PC-3 (cell line): ENCODE data around the gene CRB1. TPM values are rescaled to one million over a fixed set of nuclear protein-coding genes. Genes with fewer than 3 reads are reported as not detected.
A peak's percentile ranks its signal among the peaks of the same experiment; 100 is the strongest.

Experiments
- ATAC-seq: fragments of 200-7000 bp; cut with Tn5 transposase; 2 replicates; pipeline ENCODE4 v1.9.1; 2020; ENCODE audit warnings: mild to moderate bottlenecking, moderate library complexity
- BruUV-seq: library from RNA; stranded (reverse); fragments of 400-500 nt; replicated peaks from 2 replicates; lab custom pipeline; 2021; lab: Mats Ljungman, UMichigan
- CTCF ChIA-PET: fragments of 300-600 bp; sonication (Branson Sonifier 250); formaldehyde crosslinking; loops from one replicate; lab custom pipeline; 2022; ENCODE audit warnings: antibody characterized with exemption; lab: Charles Lee
- POLR2A ChIA-PET: fragments of 300-600 bp; sonication (Branson Sonifier 250); formaldehyde crosslinking; loops from one replicate; lab custom pipeline; 2022; ENCODE audit warnings: antibody characterized with exemption; ENCODE audit not compliant: unreplicated experiment; lab: Charles Lee
- DNase-seq: peaks from one replicate; pipeline ENCODE4 v3.0.0-alpha.2; 2015
- H2AFZ ChIP-seq: fragments of 300-600 bp; sonication (generic); 2 replicates; pipeline ENCODE4 v1.6.0; 2016; ENCODE audit warnings: antibody characterized with exemption, low read length
- H3F3A ChIP-seq: fragments of 300-600 bp; sonication (generic); one replicate; pipeline ENCODE4 v1.6.0; 2017; ENCODE audit warnings: antibody characterized with exemption, low read length, control low read depth, mild to moderate bottlenecking; ENCODE audit not compliant: unreplicated experiment
- H3K27ac ChIP-seq: fragments of 300-600 bp; sonication (generic); 2 replicates; pipeline ENCODE4 v1.5.1; 2016; ENCODE audit warnings: mild to moderate bottlenecking, low read length
- H3K27me3 ChIP-seq: fragments of 300-600 bp; sonication (generic); 2 replicates; pipeline ENCODE4 v1.6.1; 2016; ENCODE audit warnings: low read length, mixed read lengths
- H3K36me3 ChIP-seq: fragments of 300-600 bp; sonication (generic); 2 replicates; pipeline ENCODE4 v1.6.1; 2016; ENCODE audit warnings: low read depth, mixed run types, low read length, mixed read lengths
- H3K4me1 ChIP-seq: fragments of 300-600 bp; sonication (generic); 2 replicates; pipeline ENCODE4 v1.5.1; 2016; ENCODE audit warnings: low read length; ENCODE audit not compliant: insufficient read depth
- H3K4me2 ChIP-seq: fragments of 300-600 bp; sonication (generic); 2 replicates; pipeline ENCODE4 v1.6.0; 2016; ENCODE audit warnings: low read length
- H3K4me3 ChIP-seq: fragments of 300-600 bp; sonication (generic); 2 replicates; pipeline ENCODE4 v1.5.1; 2016; ENCODE audit warnings: mild to moderate bottlenecking, low read length, mixed read lengths
- H3K79me2 ChIP-seq: fragments of 300-600 bp; sonication (generic); 2 replicates; pipeline ENCODE4 v1.6.1; 2017; ENCODE audit warnings: low read length, mixed read lengths
- H3K9ac ChIP-seq: fragments of 300-600 bp; sonication (generic); 2 replicates; pipeline ENCODE4 v1.6.0; 2016; ENCODE audit warnings: mild to moderate bottlenecking, low read length
- H3K9me2 ChIP-seq: fragments of 300-600 bp; sonication (generic); replicated peaks from 2 replicates; pipeline ENCODE4 v1.6.1; 2016; ENCODE audit warnings: mixed run types, low read length, mixed read lengths
- H3K9me3 ChIP-seq: fragments of 300-600 bp; sonication (generic); 2 replicates; pipeline ENCODE4 v1.6.1; 2016; ENCODE audit warnings: low read length, mixed read lengths
- H4K20me1 ChIP-seq: fragments of 300-600 bp; sonication (generic); 2 replicates; pipeline ENCODE4 v1.6.1; 2016; ENCODE audit warnings: low read length, mixed read lengths
- EZH2 ChIP-seq: fragments of 300-600 bp; sonication (generic); IDR thresholded peaks from one replicate; pipeline ENCODE4 v1.6.1; 2017; ENCODE audit warnings: antibody characterized with exemption, mild to moderate bottlenecking, low read length; ENCODE audit not compliant: unreplicated experiment
- EZH2phosphoT487 ChIP-seq: fragments of 300-600 bp; sonication (generic); IDR thresholded peaks from 2 replicates; pipeline ENCODE4 v1.6.1; 2018; ENCODE audit warnings: mild to moderate bottlenecking, antibody characterized with exemption, low read length, borderline replicate concordance
- intact Hi-C: fragments of 100-400 bp; cut with micrococcal nuclease; formaldehyde crosslinking; loops from 2 replicates; pipeline ENCODE4 v1.9.0; 2023
- total RNA-seq: library from RNA; depleted of rRNA; stranded (reverse); fragments of >200 nt; gene quantifications from 2 replicates; pipeline ENCODE4 v1.2.3, GENCODE V29; 2014
- TF ChIP-seq, protein P1 (sequence below): fragments of 300-600 bp; sonication (generic); conservative IDR thresholded peaks from 2 replicates; pipeline ENCODE4 v1.5.1; 2017; ENCODE audit warnings: antibody characterized with exemption, low read depth, mild to moderate bottlenecking, low read length

CRB1 gene
- total RNA-seq, 1 experiment from 2014 or later = 0.07 TPM

DNA sequence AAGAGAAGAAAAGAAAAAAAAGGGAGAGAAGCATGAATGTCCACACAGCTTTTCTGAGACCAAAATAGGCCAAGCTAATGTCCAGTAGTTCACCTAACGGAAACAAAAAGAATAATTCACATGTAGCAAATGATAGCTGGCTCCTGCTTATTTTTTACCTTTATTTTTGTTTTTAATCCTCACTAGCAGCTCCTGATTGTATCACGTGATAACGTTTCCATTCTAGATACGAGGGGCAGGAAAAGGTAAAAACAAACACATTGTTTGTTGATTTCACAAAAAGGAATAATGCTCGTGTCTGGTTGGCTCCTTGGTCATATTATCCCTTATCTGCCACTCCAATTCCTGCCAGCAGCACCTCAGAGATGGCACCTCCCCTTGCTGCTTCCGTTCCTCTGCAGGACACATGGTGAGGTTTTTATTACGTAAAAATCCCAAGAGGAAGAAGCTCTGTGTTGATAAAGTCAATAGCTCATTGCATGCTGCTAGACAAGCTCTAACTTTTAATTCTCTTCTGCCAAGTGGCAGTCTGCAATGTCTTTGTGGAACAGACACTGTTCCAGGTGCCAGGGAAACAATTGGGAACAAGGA lies 201.7 kb downstream of the CRB1 start:
- POLR2A ChIA-PET = interaction anchor here (0.6 kb wide), 1 partner anchor 38 kb away, joined by 4 read pairs; no protein-coding TSS in a partner anchor
- Histone ChIP-seq H3K79me2 (no peaks in the 10 kb centered on the region), H3K4me1 (no peaks in the 10 kb centered on the region), H3K9me2 (no peaks in the 10 kb centered on the region), H3K4me2 (no peak overlapping the region), H3K9ac (no peak overlapping the region), H4K20me1 (no peaks in the 10 kb centered on the region), H3K27me3 (no peaks in the 10 kb centered on the region), H3K9me3 (no peaks in the 10 kb centered on the region), H3K4me3 (no peak overlapping the region), H3F3A (no peaks in the 10 kb centered on the region), H2AFZ (0 out of 2 replicates have a peak overlapping the region, but pooled peaks have one; percentile 38), H3K27ac (no peak overlapping the region), H3K36me3 (no peaks in the 10 kb centered on the region)
- CTCF ChIA-PET = interaction anchor here (0.6 kb wide), 1 partner anchor 70 kb away, joined by 7 read pairs; no protein-coding TSS in a partner anchor
- ATAC-seq (no peak), DNase-seq (no peak)
- intact Hi-C loops = no loop called here
- TF ChIP-seq EZH2 (no peak), EZH2phosphoT487 (no peak)
- TF ChIP-seq, protein P1, sequence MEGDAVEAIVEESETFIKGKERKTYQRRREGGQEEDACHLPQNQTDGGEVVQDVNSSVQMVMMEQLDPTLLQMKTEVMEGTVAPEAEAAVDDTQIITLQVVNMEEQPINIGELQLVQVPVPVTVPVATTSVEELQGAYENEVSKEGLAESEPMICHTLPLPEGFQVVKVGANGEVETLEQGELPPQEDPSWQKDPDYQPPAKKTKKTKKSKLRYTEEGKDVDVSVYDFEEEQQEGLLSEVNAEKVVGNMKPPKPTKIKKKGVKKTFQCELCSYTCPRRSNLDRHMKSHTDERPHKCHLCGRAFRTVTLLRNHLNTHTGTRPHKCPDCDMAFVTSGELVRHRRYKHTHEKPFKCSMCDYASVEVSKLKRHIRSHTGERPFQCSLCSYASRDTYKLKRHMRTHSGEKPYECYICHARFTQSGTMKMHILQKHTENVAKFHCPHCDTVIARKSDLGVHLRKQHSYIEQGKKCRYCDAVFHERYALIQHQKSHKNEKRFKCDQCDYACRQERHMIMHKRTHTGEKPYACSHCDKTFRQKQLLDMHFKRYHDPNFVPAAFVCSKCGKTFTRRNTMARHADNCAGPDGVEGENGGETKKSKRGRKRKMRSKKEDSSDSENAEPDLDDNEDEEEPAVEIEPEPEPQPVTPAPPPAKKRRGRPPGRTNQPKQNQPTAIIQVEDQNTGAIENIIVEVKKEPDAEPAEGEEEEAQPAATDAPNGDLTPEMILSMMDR = no peak
- no TSS peak for BruUV-seq

DNA sequence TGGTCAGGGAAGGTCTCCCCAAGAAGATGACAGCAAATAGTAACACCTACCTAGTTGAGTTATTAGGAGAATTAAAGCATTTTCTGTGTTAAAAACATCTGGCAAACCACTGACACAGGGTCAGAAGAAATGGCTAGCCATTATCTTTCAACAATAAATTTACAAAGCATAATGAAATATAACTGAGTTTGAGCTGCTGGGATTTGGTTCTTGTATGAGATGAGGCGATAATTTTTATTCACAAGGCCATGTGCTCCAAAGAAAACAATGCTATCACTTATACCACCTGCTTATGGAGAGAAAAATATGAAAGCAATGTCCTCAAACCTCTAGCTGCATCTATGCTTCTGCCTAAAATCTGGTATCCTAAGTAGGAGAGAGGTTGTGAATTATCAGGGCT lies 202.3 kb downstream of the CRB1 start:
- H3K79me2 ChIP-seq = no peaks in the 10 kb centered on the region
- BruUV-seq = no TSS peak
- H3K27me3 ChIP-seq = no peaks in the 10 kb centered on the region
- no peak overlapping the region for H3K27ac ChIP-seq
- 0 out of 2 replicates have a peak overlapping the region, but pooled peaks have one; percentile 38 for H2AFZ ChIP-seq
- no peaks in the 10 kb centered on the region for H3K36me3 ChIP-seq
- H3K9me2 ChIP-seq = no peaks in the 10 kb centered on the region
- DNase-seq (no peak), ATAC-seq (no peak)
- intact Hi-C loops = no loop called here
- H3K4me2 ChIP-seq = no peak overlapping the region
- no peak overlapping the region for H3K9ac ChIP-seq
- no peaks in the 10 kb centered on the region for H4K20me1 ChIP-seq
- ChIA-PET CTCF (no interaction called here), POLR2A (no interaction called here)
- no peak for TF ChIP-seq EZH2
- TF ChIP-seq, protein P1 = no peak
- no peak for TF ChIP-seq EZH2phosphoT487
- H3K4me3 ChIP-seq = no peak overlapping the region
- H3F3A ChIP-seq = no peaks in the 10 kb centered on the region
- H3K4me1 ChIP-seq = no peaks in the 10 kb centered on the region
- no peaks in the 10 kb centered on the region for H3K9me3 ChIP-seq

DNA sequence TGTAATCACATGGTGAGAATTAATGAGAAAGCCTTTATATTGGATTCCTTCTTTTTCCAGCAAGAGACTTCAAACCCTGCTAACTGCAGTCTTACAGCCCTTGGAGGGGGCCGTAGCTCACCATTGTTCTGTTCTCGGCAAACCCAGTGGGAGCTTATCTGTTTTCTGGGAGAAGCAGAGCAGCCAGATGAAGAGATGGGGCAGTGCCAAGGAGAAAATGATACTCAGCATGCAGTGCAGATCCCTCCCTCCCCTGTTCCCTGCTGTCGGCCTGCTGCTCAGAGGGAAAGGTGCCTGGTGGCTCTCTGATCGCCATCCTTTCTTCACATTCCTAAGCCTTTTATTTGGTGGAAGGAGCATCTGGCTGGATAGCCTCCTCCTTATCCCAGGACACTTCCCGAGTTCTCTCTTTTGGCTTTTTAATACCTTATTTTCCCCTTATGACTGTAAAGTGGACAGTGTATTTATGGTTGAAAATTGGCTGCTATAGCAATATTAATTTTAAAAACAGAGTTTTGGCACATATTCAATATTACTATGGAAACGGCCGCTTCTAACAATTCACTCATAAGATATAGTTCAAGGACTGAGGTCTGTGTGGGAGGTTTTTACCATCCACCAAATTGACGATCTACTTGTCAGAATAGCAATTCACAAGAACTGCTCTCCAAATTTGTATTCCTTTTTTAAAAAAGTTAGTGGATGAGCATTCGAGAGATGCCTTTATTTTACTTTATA lies 203.4 kb downstream of the CRB1 start:
- TF ChIP-seq EZH2 (no peak), EZH2phosphoT487 (no peak)
- TF ChIP-seq, protein P1 = no peak
- Histone ChIP-seq H3K36me3 (no peaks in the 10 kb centered on the region), H3K27ac (no peak overlapping the region), H3K9me2 (no peaks in the 10 kb centered on the region), H3K4me1 (no peaks in the 10 kb centered on the region), H3K27me3 (no peaks in the 10 kb centered on the region), H3K79me2 (no peaks in the 10 kb centered on the region), H3K9me3 (no peaks in the 10 kb centered on the region), H3F3A (no peaks in the 10 kb centered on the region), H4K20me1 (no peaks in the 10 kb centered on the region), H2AFZ (no peak overlapping the region), H3K9ac (no peak overlapping the region), H3K4me2 (no peak overlapping the region), H3K4me3 (no peak overlapping the region)
- ChIA-PET CTCF (interaction anchor here (0.6 kb wide), 1 partner anchor 1230 kb away, joined by 3 read pairs; no protein-coding TSS in a partner anchor), POLR2A (no interaction called here)
- DNase-seq (no peak), ATAC-seq (no peak)
- intact Hi-C loops = no loop called here
- BruUV-seq = no TSS peak
